NCI-H82 (cell line): Measurements from ENCODE around the gene RUNDC3A.

Experiments used
- DNase-seq: peaks from one replicate; lab custom pipeline; 2025; lab: John Stamatoyannopoulos, UW

Gene RUNDC3A

DNA sequence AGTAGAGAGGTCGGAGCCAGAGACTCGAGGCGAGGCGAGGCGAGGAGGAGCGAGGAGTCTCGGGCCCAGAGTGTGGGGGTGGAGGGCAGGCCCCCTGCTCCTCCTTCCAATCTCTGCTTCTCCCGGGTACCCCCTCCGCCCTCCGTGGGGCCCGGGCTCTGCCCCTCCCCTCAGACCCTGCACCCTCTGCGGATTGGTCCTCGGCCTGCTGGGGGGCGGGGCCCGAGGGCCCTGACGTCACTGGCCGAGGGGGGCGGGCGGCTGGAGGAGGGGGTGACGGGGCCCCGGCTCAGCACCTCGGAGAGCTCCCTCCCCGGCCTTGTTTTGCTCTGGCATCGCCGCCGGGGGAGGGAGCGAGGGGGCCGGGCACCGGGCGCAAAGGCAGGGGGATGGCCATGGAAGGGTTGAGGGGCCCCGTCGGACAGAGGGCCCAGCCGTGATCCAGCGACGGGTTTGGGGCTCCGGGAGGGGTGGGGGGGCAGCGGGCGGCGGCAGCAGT, at the start of gene RUNDC3A:
Gene RUNDC3A (plus strand): TSS at position 282 of the 499 bp plus-strand sequence. CDS start 232 bp downstream, outside the sequence.
- DNase-seq = peak; percentile 97

DNA sequence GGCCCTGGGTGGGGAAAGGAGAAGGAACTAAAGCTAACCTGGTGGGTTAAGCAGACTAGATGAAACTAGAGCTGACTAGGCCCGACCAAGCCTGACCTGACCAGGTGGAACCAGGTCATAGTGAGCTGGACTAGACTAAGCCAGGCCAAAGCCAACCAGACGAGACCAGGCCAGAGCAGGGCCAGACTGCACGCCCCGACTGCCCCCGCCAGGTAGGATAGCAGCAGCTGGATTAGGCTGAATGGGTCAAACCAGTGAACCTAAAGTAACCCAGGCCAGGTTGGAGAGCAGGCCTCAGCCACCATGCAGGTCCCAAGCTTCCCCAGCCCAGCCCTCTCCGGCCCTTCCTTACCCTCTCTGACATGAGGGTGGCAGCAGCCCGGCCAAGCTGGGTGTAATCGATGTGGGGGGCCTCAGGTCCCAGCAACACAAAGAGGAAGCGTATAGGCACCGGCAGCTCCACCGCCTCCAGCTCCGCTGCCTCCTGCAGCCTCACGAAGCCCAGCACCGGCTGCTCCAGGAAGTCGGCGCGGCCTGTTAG, 49.5 kb upstream of the RUNDC3A start:
- DNase-seq = no peak

DNA sequence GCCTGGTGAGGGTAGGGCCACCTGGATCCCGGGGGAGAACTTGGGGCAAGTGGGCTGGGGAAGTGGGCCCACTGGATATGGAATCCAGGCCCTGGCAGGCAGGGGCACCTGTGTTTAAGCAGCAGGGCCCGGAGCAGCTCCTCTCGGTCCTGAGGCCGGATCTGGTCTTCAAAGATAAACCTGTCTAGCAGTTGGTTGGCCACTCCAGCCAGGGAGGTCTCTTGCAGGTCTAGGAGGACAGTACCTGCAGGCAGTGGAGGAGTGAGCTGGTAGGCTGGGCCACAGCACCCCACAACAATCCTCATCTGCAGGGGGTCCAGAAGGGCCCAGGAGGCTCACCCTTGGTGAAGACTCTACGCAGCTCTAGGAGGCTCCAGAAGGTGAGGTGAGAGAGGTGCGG, 48.1 kb upstream of the RUNDC3A start:
- no peak for DNase-seq

DNA sequence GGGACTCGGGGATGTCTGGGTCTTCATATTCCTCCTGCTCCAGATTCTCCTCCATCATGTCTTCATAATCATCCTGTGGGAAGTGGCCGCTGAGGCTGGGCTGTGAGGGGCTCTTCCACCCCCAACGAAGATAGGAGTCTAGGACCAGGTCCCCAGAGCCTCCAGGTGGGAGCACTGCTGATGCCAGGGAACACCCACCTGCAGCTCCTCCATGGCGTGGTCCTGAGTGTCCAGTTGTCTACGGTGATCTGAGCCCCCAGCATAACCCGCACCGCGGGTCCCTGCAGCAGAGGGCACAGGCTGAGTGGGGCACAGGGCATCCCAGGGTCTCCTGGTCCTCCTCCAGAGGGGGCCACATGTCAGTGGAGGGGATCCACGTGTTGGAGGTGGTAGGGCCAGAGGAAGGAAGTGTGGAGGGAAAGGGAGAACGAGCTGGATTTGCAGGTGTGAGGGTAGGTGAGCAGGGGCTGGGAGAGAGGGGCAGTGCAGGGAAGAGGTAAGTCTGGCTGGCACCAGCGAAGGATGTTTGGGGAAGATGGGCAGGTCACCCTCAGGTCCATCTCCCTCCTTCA, 45.7 kb upstream of the RUNDC3A start:
- DNase-seq = no peak

DNA sequence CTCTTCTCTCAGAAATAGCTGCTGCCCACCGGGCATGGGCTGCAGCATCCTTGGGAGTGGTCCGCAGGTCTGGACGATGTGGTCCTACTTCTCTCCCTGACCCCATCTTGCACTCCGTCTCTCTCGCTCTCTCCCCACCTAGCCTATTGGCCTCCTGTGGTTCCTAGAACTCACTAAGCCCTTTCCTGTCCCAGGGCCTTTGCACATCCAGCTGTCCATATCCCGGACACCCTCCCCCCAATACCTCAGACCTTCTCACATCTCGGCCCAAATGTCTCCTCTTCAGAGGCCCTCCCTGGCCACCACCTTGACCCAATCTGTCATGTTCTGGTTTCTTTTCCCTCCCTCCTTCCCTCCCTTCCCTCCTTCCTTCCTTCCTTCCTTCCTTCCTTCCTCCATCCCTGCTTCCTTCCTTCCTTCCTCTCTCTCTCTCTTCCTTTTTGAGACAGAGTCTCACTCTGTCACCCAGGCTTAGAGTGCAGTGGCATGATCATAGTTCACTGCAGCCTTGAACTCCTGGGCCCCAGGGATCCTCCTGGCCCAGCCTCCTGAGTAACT, 45.0 kb upstream of the RUNDC3A start:
- no peak for DNase-seq

DNA sequence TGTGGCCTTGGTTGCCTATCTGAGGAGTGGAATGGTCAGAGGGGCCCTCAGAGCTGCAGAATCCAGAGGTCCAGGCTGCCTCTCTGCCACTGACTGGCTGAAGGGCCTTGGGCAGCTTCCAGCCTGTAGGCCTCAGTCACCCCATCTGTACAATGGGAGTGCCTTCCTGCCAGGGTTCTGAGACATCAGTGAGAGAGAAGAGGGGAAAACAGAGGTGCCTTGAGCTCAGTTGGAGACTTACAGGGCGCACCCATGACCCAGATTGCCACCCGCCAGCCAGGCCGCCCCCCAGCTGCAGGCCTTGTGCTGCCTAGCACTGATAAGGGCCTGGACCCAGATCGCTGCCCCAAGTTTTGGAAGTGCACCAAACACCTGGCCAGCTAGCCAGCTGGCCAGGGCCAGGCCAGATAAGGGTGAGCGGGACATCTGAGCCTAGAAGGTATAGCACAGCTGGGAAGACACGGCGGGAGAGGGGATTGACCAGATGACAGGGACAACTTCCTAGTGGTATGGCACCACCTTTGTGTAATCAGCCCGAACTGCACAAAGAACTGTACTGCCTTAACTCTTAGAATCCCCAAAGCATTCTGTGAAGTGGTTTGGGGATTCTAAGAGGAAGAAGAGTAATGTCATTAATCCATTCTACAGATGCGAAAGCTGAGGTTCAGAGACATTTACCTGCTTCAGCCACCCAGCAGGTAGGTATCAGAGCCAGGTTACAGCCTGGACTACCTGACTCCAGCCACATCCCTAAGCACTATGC, 41.8 kb upstream of the RUNDC3A start:
- peak; percentile 56 for DNase-seq

DNA sequence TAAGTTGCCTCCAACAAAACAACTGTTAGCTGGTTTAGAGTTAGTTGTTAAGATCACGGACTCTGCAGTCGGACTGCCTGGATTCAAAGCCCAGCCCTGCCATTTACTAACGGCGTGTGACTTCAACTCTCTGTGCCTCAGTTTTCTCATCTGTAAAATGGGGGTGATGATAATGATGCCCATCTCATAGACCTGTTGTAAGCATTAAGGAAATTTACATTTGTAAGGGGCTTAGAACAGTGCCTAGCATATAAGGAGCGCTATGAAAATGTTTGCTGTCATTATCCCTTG, 41.3 kb upstream of the RUNDC3A start:
- DNase-seq = no peak

DNA sequence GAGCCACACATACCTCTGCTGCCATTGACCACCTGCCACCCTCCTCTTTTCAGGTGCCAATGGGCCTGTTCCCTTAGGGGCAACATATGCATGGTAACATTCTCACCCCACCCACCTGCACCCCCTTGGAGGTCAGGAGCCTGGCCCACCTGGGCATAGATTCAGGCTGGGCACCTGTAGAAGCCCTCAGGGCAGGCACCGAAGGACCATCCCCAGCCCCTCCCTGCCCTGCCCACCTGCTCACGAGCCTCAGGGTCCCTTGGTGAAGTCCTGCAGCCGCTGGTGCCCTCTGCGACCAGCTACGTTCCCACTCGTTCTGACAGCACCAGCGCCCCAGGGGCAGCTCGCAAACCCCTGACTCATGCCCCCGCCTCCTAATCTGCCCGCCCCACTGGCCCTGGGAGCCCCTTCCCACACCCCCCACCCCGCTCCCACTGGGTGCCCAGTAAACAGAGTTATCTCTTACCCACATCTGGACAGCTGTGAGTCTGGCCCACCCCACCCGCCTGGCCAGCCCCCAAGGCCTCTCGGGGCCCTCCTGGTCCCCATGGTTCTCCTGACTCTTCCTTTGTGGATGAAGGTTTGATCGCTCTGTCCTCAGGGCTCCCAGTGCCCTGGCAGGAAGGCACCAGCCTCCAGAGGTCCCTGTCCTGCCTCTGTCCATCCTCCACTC, 40.4 kb upstream of the RUNDC3A start, which contains the start of gene SLC4A1:
Gene SLC4A1 (minus strand): TSS at position 318 of the 673 bp plus-strand sequence. CDS start 5,269 bp downstream, outside the sequence.
- DNase-seq = no peak

DNA sequence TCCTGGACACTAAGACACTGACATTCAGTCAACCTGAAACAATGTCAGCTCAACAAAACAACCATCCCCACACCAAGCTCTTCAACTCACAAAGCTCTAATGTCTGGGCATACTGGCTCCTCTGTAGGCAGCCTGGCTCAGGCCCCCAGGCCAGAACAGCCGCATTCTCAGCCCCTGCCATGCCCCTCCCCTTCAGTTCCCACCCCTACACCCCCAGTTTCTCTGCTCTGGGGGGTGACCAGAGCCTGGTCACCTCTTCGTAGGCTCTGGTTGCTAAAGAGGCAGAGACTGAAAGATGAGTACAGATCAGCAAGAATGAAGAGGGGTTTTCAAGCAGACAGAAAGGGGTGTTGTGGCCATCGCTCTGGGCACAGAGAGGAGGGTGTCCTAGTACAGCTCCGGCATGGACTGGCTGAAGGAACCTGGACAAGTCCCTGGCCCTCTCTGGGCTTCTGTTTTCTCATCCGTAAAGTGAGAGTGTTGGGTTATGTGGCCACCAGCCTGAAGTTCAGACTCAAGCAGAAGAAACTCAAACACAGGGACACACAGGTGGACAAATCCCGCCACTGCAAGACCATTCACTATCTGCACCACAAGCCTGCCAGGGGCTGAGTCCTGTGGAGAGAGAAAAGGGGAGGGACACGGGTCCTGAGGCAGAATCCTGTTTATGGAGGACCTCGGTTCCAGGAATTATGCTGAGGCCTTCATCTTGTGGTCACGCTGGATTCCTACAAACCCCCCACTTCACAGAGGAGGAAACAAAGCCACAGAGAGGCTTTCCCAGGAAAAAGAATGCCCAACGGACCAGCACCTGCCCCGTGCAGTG, 39.5 kb upstream of the RUNDC3A start:
- no peak for DNase-seq

DNA sequence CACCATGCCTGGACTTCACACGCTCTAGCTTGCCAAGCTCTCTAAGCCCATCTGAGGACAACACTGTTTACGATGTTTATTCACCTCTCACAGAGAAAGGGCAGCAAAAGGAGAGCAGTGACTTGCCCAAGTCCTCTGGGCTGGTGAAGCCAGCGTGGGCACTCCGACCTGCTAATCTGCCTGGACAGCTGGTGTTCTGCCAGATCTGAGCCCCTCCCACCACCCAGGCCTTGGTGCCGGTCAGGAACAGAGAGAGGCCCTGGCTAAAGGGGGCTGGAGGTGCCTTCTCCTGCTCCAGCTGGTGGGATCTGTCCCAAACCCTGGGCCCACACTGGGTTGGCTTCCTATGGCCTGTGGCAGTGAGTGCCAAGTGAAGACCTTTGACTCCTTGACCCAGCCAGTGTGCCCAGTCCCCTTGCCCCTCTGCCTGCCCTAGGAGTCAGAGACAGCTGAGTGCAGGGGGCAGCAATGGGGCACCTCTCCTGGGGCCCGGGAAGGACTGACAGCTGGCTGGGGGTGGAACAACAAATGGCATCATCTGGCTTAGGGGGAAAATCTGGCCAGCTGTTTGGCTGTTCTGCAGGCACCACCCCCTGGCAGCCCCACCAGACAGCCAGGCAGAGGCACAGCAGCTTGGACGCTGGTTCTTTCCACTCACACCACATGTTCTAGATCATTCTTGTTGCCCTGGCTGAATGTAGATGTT, 38.7 kb upstream of the RUNDC3A start:
- peak; percentile 87 for DNase-seq

DNA sequence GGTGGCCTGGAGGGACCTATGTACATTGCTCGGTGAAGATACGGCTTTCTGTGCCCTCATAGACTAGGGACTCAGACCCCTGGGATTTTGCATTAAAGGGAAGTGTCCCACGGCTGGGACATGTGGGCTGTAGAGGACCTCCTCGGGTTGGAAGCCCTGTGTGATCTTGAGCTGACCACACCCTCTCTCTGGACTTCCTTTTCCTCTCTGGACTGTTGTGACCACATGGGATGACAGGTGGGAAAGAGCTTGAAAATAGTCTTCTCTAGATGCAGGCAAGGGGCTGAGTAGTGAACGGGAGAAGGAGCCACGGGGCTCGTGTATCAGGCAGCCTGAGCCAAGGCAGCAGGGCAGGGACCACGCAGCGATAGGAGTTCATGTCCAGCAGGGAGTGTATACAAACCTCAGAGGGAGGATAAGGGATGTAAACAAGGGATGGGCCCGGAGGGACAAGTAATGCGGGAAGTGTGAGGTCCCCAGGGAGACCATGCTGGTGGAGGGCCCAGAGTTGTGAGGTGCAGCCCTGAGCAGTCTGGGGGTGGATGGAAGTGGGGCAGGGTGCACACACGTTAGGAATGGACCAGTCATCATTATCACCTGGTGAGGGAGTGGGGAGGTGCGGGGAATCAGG, 36.0 kb upstream of the RUNDC3A start:
- DNase-seq = no peak

DNA sequence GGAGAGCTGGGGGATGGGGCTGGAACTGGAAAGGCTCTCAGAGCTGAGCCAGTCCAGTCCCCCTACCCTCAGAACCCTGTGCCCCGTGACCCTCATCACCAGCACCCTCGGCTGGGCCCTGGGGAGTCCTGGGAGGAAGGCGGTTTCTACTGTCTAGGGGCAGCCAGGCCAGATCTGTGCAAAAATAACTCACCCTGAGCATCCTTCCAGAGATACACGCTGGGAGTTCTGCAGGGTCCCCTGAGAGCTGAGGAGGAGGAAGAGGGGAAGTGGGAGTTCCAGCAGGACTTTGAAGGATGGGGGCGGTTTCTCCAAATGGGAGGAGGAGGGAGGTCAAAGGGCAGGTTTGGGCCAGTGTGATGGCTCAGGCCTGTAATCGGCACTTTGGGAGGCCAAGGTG, 35.4 kb upstream of the RUNDC3A start:
- no peak for DNase-seq

DNA sequence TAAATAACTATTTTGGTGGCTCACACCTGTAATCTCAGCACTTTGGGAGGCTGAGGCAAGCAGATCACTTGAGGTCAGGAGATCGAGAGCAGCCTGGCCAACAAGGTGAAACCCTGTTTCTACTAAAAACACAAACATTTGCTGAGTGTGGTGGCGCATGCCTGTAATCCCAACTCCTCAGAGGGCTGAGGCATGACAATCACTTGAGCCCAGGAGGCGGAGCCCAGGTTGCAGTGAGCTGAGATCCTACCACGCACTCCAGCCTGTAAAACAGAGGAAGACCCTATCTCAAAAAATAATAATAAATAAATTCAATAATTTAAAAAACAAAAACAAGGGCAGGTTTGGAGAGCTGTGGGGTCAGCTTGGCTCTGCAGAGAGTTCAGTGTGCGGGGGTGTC, 34.8 kb upstream of the RUNDC3A start:
- DNase-seq = peak; percentile 47

DNA sequence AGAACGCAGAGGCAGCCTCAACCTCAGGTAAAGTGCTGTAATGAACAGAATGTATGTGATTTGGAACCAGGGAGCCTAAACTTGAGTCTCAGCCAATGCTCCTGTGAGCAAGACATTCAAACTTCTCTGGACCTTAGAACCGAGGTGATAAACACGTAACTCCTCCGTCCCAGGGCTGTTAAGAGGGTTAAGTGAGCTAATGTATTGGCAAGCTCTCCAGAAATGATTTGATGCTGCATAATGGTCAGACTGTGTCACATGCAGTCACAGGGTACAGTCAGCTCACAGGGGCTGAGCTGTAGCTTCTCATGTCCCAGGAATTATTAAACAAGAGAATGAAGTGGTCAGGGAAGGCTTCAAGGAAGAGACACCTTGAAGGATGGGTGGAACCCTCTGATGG, 30.4 kb upstream of the RUNDC3A start:
- DNase-seq = no peak

DNA sequence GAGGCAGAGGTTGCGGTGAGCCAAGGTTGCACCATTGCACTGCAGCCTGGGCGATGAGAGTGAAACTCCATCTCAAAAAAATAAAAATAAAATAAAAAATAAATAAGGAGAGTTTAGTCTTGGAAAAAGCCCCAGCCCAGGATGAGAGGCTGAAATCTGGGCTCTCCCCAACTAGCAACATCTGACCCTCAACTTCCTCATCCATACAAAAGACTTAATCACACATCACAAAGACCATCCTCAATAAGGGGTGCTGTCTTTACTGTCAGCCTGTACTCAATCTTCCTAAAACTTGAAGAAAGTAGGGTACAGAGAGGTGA, 29.1 kb upstream of the RUNDC3A start:
- DNase-seq = no peak

DNA sequence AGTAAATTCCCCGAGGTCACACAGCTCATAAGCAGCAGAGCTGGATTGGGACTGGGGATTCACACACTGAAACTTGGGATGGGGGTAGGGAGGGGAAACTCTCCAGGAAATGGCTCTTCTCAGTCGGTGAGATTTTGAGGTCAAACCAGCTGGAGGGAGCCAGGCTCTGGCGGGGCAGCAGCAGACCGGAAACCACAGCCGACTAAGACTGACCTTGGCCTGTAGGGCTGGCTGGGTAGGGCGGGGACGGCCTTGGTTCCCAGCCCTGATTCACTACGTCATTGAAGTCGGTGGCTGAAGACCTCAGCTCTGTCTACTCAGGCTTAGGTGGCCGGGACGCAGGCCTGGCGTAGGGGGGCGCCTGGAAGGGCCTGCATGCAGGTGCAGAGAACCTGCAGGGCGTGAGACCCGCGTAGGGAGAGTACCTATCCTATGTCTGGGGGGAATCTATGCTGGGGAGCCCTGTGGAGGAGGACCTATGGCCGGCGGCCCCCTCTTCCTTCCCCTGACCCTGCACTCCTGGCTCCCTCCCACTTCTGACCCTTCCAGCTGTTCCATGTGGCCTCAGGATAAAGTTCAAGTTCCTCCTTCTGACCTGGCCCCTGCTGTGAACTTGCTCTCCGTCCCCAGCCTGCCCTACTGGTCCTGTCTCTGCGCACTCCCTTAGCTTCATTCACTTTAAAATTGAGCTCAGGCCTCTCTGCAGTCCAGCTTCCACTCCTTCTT, 28.6 kb upstream of the RUNDC3A start:
- no peak for DNase-seq

DNA sequence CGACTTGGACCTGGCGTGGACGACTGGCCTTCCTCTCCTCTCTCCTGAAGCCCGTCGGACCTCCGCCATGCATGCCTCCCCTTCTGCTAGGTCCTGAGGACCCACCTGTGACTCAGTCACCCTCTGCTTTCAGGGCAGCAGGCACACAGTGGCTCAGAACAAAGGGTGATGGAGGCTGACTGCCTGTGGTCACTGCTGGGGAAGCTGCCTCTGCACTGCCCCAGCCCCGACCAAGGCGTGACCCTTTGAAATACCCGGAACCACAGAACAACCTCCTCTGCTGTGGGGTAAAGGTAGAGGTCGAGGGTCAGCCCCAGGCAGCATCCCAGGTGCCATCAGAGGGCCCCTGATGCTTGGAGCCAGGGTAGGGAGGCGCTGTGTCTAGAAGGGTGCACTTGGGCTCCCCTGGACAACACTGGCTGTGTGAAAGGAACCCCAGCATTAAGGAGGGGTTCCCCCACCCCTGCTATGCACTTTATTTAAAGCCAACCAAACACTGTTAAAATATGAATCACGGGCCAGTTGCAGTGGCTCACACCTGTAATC, 27.9 kb upstream of the RUNDC3A start:
- no peak for DNase-seq

DNA sequence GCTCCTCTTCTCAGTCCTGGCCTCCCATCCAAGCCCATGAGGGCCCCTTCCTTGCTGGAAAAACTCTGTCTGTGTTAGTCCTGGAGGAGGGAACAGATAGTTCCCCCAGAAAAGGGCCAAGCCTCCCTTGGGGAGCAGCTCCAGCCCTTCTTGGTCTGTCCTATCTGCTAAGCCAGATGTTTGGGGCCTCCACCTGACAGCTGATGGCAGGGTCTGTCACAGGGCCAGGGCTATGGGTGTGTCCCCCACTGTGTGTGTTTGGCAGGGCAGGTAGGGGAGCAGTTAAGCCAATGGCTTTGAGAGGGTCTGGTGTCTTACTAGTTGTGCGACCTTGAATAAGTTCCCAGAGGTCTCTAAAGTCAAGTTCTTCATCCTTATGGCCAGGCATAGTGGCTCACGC, 26.8 kb upstream of the RUNDC3A start:
- DNase-seq = no peak

DNA sequence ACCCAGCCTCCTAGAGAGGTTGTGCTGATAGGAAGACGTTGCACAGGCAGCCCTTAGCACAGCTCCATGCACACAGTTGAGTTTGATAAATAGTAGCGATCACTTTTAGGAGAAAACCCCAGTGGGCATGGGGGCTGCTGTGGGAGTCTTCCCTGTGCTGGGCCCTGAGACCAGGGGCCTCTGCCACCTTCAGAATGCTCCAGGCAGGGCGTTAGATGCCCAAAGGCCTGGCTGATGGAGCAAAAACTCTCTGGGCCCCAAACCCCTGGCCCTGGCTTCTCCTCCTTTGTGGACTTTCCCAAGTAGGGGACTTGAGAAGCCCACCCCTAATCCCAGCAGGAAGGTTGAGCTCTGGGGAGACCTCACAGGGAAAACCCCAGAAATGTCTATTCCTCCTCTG, 26.1 kb upstream of the RUNDC3A start:
- no peak for DNase-seq
